ENCODE data around the gene DIS3L2. TPM values are rescaled to one million over a fixed set of nuclear protein-coding genes. Genes with fewer than 3 reads are reported as not detected.
"Not testable (repeated sequence)": the region's sequence is repeated elsewhere in the genome, so short reads cannot be mapped to it uniquely, and the experiment has no call there.

Gene DIS3L2
- total and polyA plus RNA-seq, 2 experiments from 2014 or later = 15.2 to 25.3 TPM

GRCh38 chr2:232336981-232337720 lies 375.6 kb downstream of the DIS3L2 start:
- Mint-ChIP-seq H3K36me3 (ENCODE audit: low read depth) (no peaks in the 10 kb centered on the region; the same call in 2 of the 3 replicates), H3K27ac (no peak overlapping the region), H3K4me3 (no peak overlapping the region), H3K27me3 (ENCODE audit: insufficient read depth, low read depth, poor library complexity) (peaks cover 11% of the 10 kb centered on the region), H3K4me1 (0 out of 3 replicates have a peak, but pooled peaks cover 4% of the 10 kb centered on the region), H3K9me3 (no peaks in the 10 kb centered on the region)
- Histone ChIP-seq H2AFZ (no peak overlapping the region), H3K4me2 (no peak overlapping the region), H4K20me1 (replicated peaks; ENCODE audit: insufficient read depth) (no peaks in the 10 kb centered on the region), H3F3A (replicated peaks; ENCODE audit: low read depth) (no peaks in the 10 kb centered on the region), H3K9me2 (ENCODE audit: insufficient read depth) (no peaks in the 10 kb centered on the region), H3K4me1 (ENCODE audit: insufficient read depth) (no peaks in the 10 kb centered on the region), H3K36me3 (ENCODE audit: insufficient read depth) (no peaks in the 10 kb centered on the region), H3K27ac (ENCODE audit: low read depth) (no peak overlapping the region), H3K4me3 (no peak overlapping the region), H3K79me2 (replicated peaks; ENCODE audit: insufficient read depth) (no peaks in the 10 kb centered on the region), H3K27me3 (ENCODE audit: insufficient read depth) (no peaks in the 10 kb centered on the region)
- ATAC-seq (no peak), DNase-seq (ENCODE audit: low spot score) (no peak)
- TF ChIP-seq ZNF331 (CRISPR knock-in tag; IDR thresholded peaks at IDR 0.05; ENCODE audit: low read depth) (no peak), JUNB (IDR thresholded peaks at IDR 0.05; ENCODE audit: unreplicated experiment) (no peak), ETS1 (IDR thresholded peaks at IDR 0.05) (no peak), ZNF114 (CRISPR knock-in tag; IDR thresholded peaks at IDR 0.05) (no peak), ZNF462 (CRISPR knock-in tag; IDR thresholded peaks at IDR 0.05) (no peak), STAT1 (IDR thresholded peaks at IDR 0.05; ENCODE audit: unreplicated experiment) (no peak)

GRCh38 chr2:232338094-232338758 lies 376.7 kb downstream of the DIS3L2 start:
- not testable (repeated sequence) for H3K27ac ChIP-seq (ENCODE audit: low read depth); H3K4me3 ChIP-seq; H3K4me1 Mint-ChIP-seq; H3K36me3 Mint-ChIP-seq (ENCODE audit: low read depth); H3K4me1 ChIP-seq (ENCODE audit: insufficient read depth); H3K36me3 ChIP-seq (ENCODE audit: insufficient read depth); ATAC-seq; H3K4me3 Mint-ChIP-seq; H4K20me1 ChIP-seq (replicated peaks; ENCODE audit: insufficient read depth); H3K27ac Mint-ChIP-seq; H3K79me2 ChIP-seq (replicated peaks; ENCODE audit: insufficient read depth); H2AFZ ChIP-seq; H3K9me3 Mint-ChIP-seq; H3K9me2 ChIP-seq (ENCODE audit: insufficient read depth); DNase-seq (ENCODE audit: low spot score); H3K27me3 ChIP-seq (ENCODE audit: insufficient read depth); H3F3A ChIP-seq (replicated peaks; ENCODE audit: low read depth); H3K4me2 ChIP-seq
- H3K27me3 Mint-ChIP-seq (ENCODE audit: insufficient read depth, low read depth, poor library complexity) = peaks cover 11% of the 10 kb centered on the region
